Right renal cortex interstitium (tissue), 3 donors: ENCODE results near the gene ABAT. TPM values are rescaled to one million over a fixed set of nuclear protein-coding genes. Genes with fewer than 3 reads are reported as not detected.

Experiments
- DNase-seq, 3 donors: peaks; one replicate each; pipeline ENCODE4 v3.0.0-alpha.2; 2013; ENCODE audit warnings: low read depth in 3 of 3, low spot score in 2 of 3
- polyA plus RNA-seq, 3 donors: library from polyadenylated mRNA; unstranded; fragments of 120-200 nt; gene quantifications; one replicate each; pipeline ENCODE4 v1.2.1, GENCODE V29; 2013; ENCODE audit not compliant: insufficient read length in 3 of 3

ABAT gene
- polyA plus RNA-seq, 3 donors = 55.4 to 75.3 (median 69.7) TPM

- DNase-seq = no peak
Measured at GRCh38 chr16:8808009-8808408, 133.6 kb downstream of the ABAT start.

- no peak for DNase-seq
Measured at GRCh38 chr16:8808613-8809353, 134.4 kb downstream of the ABAT start.

GRCh38 chr16:8812162-8812843, 137.9 kb downstream of the ABAT start:
- DNase-seq = no peak

- DNase-seq = no peak
Measured at GRCh38 chr16:8814095-8814806, 139.8 kb downstream of the ABAT start.

GRCh38 chr16:8816967-8817655, 142.7 kb downstream of the ABAT start:
- DNase-seq = no peak

GRCh38 chr16:8818504-8819270, 144.3 kb downstream of the ABAT start:
- DNase-seq = no peak

- no peak for DNase-seq
Measured at GRCh38 chr16:8819411-8820034, 145.1 kb downstream of the ABAT start.

GRCh38 chr16:8822403-8822802, 148.0 kb downstream of the ABAT start:
- no peak for DNase-seq

- no peak for DNase-seq
Measured at GRCh38 chr16:8826278-8826879, 152.0 kb downstream of the ABAT start.

- DNase-seq = no peak
Measured at GRCh38 chr16:8828541-8829165, 154.2 kb downstream of the ABAT start.

GRCh38 chr16:8831450-8831849, 157.0 kb downstream of the ABAT start:
- DNase-seq = no peak

- DNase-seq = no peak
Measured at GRCh38 chr16:8831871-8832716, 157.7 kb downstream of the ABAT start.

GRCh38 chr16:8832717-8833105, 158.3 kb downstream of the ABAT start:
- DNase-seq = no peak

Other genes with a start within 250 kb of the ABAT start
- gene TMEM114, start 84.1 kb upstream of the ABAT start, polyA plus RNA-seq = not detected
- gene METTL22, start 52.9 kb upstream of the ABAT start, polyA plus RNA-seq = 10 to 100 TPM; 15.5 to 17.2 (median 15.7) TPM
- 10 to 100 TPM; 15.3 to 17.1 (median 16.5) TPM for gene TMEM186, start 123.0 kb downstream of the ABAT start, polyA plus RNA-seq
- gene PMM2, start 123.2 kb downstream of the ABAT start, polyA plus RNA-seq = 10 to 100 TPM; 19.7 to 23.6 (median 22.3) TPM
- 10 to 100 TPM; 64.9 to 74.6 (median 65.4) TPM for gene CARHSP1, start 194.4 kb downstream of the ABAT start, polyA plus RNA-seq
- gene LITAFD, start 207.7 kb downstream of the ABAT start, polyA plus RNA-seq = not detected